ENCODE results near the gene TIGD3.

Gene TIGD3

GRCh38 chr11:65390099-65390941, 35.8 kb downstream of the TIGD3 start:
- DNase-seq (ENCODE audit: low read depth) = no peak

- DNase-seq (ENCODE audit: low read depth) = no peak
Observed at GRCh38 chr11:65390996-65391395, 36.4 kb downstream of the TIGD3 start.

GRCh38 chr11:65392186-65392829, 37.8 kb downstream of the TIGD3 start:
- DNase-seq (ENCODE audit: low read depth) = no peak

GRCh38 chr11:65392899-65393298, 38.3 kb downstream of the TIGD3 start:
- no peak for DNase-seq (ENCODE audit: low read depth)

GRCh38 chr11:65393513-65394079, 39.0 kb downstream of the TIGD3 start:
- DNase-seq (ENCODE audit: low read depth) = no peak

- DNase-seq (ENCODE audit: low read depth) = no peak
Observed at GRCh38 chr11:65394125-65394536, 39.6 kb downstream of the TIGD3 start.

GRCh38 chr11:65395961-65396530, 41.5 kb downstream of the TIGD3 start:
- no peak for DNase-seq (ENCODE audit: low read depth)

- DNase-seq (ENCODE audit: low read depth) = no peak
Observed at GRCh38 chr11:65396769-65397745, 42.5 kb downstream of the TIGD3 start.

GRCh38 chr11:65398362-65398910, 43.9 kb downstream of the TIGD3 start:
- no peak for DNase-seq (ENCODE audit: low read depth)

- no peak for DNase-seq (ENCODE audit: low read depth)
Observed at GRCh38 chr11:65399249-65399648, 44.7 kb downstream of the TIGD3 start.

- DNase-seq (ENCODE audit: low read depth) = no peak
Observed at GRCh38 chr11:65399845-65400244, 45.3 kb downstream of the TIGD3 start.

- DNase-seq (ENCODE audit: low read depth) = no peak
Observed at GRCh38 chr11:65400307-65401072, 45.9 kb downstream of the TIGD3 start.

- DNase-seq (ENCODE audit: low read depth) = no peak
Observed at GRCh38 chr11:65401073-65401802, 46.7 kb downstream of the TIGD3 start.

GRCh38 chr11:65401803-65402248, 47.3 kb downstream of the TIGD3 start:
- DNase-seq (ENCODE audit: low read depth) = no peak

GRCh38 chr11:65402790-65403189, 48.2 kb downstream of the TIGD3 start:
- DNase-seq (ENCODE audit: low read depth) = no peak

- no peak for DNase-seq (ENCODE audit: low read depth)
Observed at GRCh38 chr11:65403607-65404121, 49.1 kb downstream of the TIGD3 start.

GRCh38 chr11:65404210-65404609, 49.7 kb downstream of the TIGD3 start:
- DNase-seq (ENCODE audit: low read depth) = no peak

- DNase-seq (ENCODE audit: low read depth) = no peak
Observed at GRCh38 chr11:65404638-65405339, 50.2 kb downstream of the TIGD3 start.

All from T-helper 22 cell (primary cell).